Measurements from ENCODE around the gene SERPINE2. TPM values are rescaled to one million over a fixed set of nuclear protein-coding genes. Genes with fewer than 3 reads are reported as not detected.

The SERPINE2 gene
- total and polyA plus RNA-seq, 8 donors = 1.8 to 27.4 (median 11.2) TPM; not detected in 1

- peak in 1 of 2 donors; percentile 29 for DNase-seq
- WGBS, 5 donors = 34 to 41% (median 40%) methylated on average over 5 of the region's 5 CpGs
- peaks cover 0 to 37% (median 25%) of the 10 kb centered on the region in 4 donors for H3K36me3 ChIP-seq
- no peaks in the 10 kb centered on the region for H3K27me3 ChIP-seq
- intact Hi-C loops (cut with DNase I; ENCODE audit: low total_unique reads) = no loop called here
- peaks cover 37 to 76% (median 60%) of the 10 kb centered on the region in 4 donors for H3K4me1 ChIP-seq
- TF ChIP-seq CTCF (IDR thresholded peaks at IDR 0.05) = no peak
- no peak for TF ChIP-seq POLR2A (IDR thresholded peaks at IDR 0.05)
- TF ChIP-seq POLR2AphosphoS5 (IDR thresholded peaks at IDR 0.05) = no peak
- TF ChIP-seq EP300 (IDR thresholded peaks at IDR 0.05) = no peak
- peak overlapping the region in 2 of 4 donors; percentile 74 to 98 for H3K4me3 ChIP-seq
- H3K27ac ChIP-seq = no peak overlapping the region
- no peaks in the 10 kb centered on the region for H3K9me3 ChIP-seq
Observed at GRCh38 chr2:223959688-223960087, 79.4 kb downstream of the SERPINE2 start.

GRCh38 chr2:223957092-223957851 lies 81.8 kb downstream of the SERPINE2 start, which contains the start of gene MRPL44:
TSS of gene MRPL44 (plus strand) at chr2:223957463. CDS start at chr2:223957473, 10 bp downstream.
- H3K27me3 ChIP-seq = no peaks in the 10 kb centered on the region
- peak; percentile 98 to 99 for DNase-seq
- H3K9me3 ChIP-seq = no peaks in the 10 kb centered on the region
- peaks cover 37 to 53% (median 48%) of the 10 kb centered on the region in 4 donors for H3K4me1 ChIP-seq
- peak within 1 kb of the TSS; percentile 74 to 98 (median 91) for H3K4me3 ChIP-seq
- peaks cover 0 to 24% (median 14%) of the 10 kb centered on the region in 4 donors for H3K36me3 ChIP-seq
- peak within 1 kb of the TSS; percentile 63 to 93 (median 84) for H3K27ac ChIP-seq
- intact Hi-C loops (cut with DNase I; ENCODE audit: low total_unique reads) = no loop called here
- TF ChIP-seq CTCF (IDR thresholded peaks at IDR 0.05) = peak in 1 of 7 experiments; percentile 40
- TF ChIP-seq POLR2AphosphoS5 (IDR thresholded peaks at IDR 0.05) = peak; percentile 83 to 97 (median 87)
- TF ChIP-seq POLR2A (IDR thresholded peaks at IDR 0.05) = no peak
- WGBS, 5 donors = 0 to 1% (median 1%) methylated on average over 47 to 65 of the region's 65 CpGs

- intact Hi-C loops (cut with DNase I; ENCODE audit: low total_unique reads) = no loop called here
- no peak overlapping the region for H3K4me3 ChIP-seq
Observed at GRCh38 chr2:223956300-223956699, 82.8 kb downstream of the SERPINE2 start.

DNA sequence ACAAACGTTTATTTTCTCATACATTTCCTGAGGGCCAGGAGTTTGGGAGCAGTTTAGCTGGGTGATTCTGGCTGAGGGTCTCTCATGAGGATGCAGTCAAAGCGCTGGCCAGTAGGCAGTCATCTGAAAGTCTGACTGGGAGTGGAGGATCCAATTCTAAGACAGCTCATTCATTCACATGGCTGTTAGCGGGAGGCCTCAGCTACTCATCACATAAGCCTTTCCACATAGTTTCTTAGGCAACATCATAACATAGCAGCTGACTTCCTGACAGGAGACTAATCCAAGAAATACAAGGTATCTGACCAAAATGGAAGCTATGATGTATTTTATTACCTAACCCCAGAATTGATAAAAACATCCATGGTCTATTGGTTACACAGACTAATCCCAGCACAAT lies 84.7 kb downstream of the SERPINE2 start:
- Histone ChIP-seq H3K27me3 (no peaks in the 10 kb centered on the region), H3K36me3 (no peaks in the 10 kb centered on the region), H3K4me1 (peaks cover 14 to 31% (median 20%) of the 10 kb centered on the region in 4 donors), H3K9me3 (no peaks in the 10 kb centered on the region), H3K4me3 (no peak overlapping the region), H3K27ac (no peak overlapping the region)
- TF ChIP-seq CTCF (IDR thresholded peaks at IDR 0.05) = no peak
- intact Hi-C loops (cut with DNase I; ENCODE audit: low total_unique reads) = no loop called here
- no peak for DNase-seq
- WGBS, 5 donors = 79 to 91% (median 87%) methylated on average over 3 of the region's 3 CpGs

More at GRCh38 chr2:223956300-223956699, 82.8 kb downstream of the SERPINE2 start:
- Histone ChIP-seq H3K36me3 (peaks cover 0 to 16% (median 12%) of the 10 kb centered on the region in 4 donors), H3K27me3 (no peaks in the 10 kb centered on the region), H3K27ac (peak overlapping the region in 4 of 5 donors; percentile 83 to 93 (median 86)), H3K9me3 (no peaks in the 10 kb centered on the region), H3K4me1 (peaks cover 33 to 43% (median 39%) of the 10 kb centered on the region in 4 donors)
- no peak for DNase-seq
- no peak for TF ChIP-seq CTCF (IDR thresholded peaks at IDR 0.05)
- no peak for TF ChIP-seq POLR2AphosphoS5 (IDR thresholded peaks at IDR 0.05)
- no peak for TF ChIP-seq EP300 (IDR thresholded peaks at IDR 0.05)
- no peak for TF ChIP-seq POLR2A (IDR thresholded peaks at IDR 0.05)
- WGBS, 5 donors = 83 to 93% (median 89%) methylated on average over 4 of the region's 4 CpGs

Measured in stomach (tissue), 9 donors.